IPS DF 19.7 (cell line): ENCODE results near the gene LRFN3.
"Not testable (repeated sequence)": the region's sequence is repeated elsewhere in the genome, so short reads cannot be mapped to it uniquely, and the experiment has no call there.

ENCODE experiments used
- DNase-seq: peaks from one replicate; pipeline ENCODE4 v3.0.0-alpha.2; 2013; ENCODE audit warnings: low read depth, low spot score

LRFN3 gene

DNA sequence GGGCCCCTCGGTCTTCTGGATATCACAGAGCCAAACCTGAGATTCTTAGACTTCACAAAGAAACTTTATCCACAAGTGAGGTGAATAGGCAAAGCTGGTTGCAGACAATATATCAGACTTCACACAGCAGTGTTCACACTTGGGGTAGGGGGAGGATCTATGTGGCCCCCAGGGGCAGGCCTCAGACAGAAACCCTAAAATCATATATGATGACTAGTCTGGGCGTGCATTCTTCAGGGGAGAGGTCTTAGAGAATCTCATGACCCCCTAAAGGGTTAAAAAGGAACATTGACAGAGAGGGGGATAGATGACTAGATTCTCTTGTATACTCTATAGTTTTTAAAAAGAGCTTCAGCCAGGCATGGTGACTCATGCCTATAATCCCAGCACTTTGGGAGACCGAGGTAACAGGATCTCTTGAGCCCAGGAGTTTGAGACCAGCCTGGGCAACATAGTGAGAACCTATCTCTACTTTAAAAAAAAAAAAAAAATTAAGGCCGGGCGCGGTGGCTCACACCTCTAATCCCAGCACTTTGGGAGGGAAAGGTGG is 30.9 kb upstream of the LRFN3 start:
- DNase-seq, result no peak

DNA sequence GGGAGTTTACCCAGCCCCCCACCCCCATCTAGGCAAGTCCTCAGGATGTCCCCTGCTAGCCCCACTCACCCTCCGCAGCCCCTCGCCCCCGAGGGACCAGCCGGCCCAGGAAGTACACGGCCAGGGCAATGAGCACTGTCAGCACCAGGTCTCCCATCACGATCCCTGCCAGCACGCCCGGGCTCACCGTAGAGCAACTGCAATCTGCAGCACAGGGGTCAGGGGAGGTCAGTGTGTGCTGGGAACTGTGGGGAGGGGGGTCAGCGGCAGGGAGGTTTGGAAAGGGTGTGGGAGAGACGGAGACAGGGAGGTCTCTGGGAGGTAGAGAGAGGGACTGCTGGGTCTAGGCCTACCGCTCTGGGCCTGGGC is 28.8 kb upstream of the LRFN3 start:
- DNase-seq, result no peak

DNA sequence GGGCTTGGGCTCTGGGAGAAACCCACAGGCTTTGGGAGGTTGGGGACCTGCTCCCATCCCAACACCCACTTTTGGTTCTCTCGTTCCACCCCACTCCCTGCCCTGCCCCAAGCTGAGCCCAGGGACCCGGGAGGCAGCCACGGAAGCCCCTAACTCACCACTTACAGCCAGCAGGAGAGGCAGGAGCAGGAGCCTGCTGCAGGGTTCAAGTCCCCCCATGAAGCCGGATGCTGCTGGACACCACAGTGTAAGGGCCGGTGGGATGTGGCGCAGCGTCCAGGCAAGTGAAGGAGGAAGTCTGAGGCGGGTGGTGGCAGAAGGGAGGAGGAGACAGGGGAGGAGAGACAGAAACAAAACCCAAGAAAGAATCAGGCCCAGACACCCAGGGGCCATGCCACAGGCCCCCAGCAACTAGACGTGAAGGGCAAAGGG is 28.1 kb upstream of the LRFN3 start, which contains the start of gene TYROBP:
TYROBP (minus strand) TSS at position 286 of the 432 bp plus-strand sequence; CDS start at position 219, 67 bp downstream.
- DNase-seq, result no peak

DNA sequence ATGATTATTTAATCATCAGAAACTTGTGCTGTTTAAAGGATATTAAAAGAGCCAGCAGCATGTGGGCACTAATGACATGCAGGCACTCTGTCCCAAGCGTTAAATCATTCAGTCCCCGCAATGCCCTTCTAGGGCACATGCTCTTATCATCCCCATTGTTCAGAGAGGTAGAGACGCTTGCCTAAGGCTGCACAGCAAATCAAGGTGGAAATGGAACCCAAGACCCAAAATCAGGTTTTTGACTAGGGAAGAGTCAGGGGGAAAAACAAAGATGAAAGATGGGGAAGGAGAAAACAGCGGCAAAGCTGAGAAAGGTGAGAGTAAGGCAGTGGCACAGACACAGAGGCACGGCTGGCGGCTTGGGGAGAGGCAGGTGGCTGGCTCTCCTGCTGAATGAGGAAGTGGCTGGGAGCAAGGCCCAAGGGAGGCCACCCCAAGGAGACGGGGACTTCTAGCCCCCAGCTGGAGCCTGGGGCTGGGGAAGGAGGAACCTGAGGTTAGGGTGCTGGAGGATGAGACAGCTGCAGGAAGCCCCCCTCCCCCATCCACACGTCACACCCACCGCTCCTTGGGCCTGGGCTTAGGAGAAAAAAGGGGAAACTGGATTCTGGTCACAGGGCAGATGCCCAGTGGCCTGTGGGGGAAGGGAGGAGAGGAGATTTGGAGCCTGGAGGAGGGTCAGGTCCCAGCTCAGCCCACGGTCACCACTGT is 27.0 kb upstream of the LRFN3 start:
- no peak for DNase-seq

DNA sequence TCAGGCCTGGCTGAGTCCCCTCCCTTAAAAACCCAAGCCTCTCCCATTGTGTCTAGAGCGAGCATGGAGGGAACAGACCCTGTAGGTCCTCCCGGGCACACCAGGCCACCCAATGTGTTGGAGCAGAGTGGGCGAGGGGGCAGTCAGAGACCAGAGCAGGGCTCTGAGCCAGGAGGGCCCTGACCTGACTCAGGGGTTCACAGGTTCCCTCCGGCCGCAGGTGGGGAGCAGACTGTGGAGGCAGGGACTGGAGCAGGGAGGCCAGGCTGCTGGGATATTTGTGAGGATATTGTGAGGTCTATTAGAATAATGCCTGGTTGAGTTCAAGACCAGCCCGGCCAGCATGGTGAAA is 26.5 kb upstream of the LRFN3 start:
- DNase-seq, result no peak

DNA sequence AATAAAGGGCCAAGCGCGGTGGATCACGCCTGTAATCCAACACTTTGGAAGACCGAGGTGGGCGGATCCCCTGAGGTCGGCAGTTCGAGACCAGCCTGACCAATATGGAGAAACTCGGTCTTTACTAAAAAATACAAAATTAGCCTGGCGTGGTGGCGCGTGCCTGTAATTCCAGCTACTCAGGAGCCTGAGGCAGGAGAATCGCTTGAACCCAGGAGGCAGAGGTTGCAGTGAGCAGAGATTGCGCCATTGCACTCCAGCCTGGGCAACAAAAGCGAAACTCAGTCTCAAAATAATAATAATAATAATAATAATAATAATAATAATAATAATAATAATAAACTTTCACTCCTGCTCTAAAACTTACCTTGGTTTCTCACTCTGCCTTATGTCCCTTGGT is 25.8 kb upstream of the LRFN3 start:
- not testable (repeated sequence) for DNase-seq

DNA sequence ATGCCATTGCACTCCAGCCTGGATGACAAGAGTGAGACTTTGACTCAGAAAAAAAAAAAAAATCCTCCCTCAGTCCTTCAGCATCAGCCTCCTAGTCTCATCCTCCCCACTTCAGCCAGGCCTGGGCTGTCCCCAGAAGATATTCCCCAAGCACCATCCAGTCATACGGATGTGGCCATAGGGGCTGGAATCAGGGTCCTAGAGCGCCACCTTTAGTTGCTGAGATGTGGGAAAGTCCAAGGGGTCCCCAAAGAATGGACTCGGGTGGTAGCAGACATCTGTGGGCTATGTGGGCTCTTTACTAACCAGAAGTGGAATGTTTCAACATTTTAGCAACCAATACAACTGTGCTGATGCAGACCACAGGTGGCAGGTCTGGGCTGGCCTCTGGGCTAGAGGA is 25.0 kb upstream of the LRFN3 start:
- no peak for DNase-seq

DNA sequence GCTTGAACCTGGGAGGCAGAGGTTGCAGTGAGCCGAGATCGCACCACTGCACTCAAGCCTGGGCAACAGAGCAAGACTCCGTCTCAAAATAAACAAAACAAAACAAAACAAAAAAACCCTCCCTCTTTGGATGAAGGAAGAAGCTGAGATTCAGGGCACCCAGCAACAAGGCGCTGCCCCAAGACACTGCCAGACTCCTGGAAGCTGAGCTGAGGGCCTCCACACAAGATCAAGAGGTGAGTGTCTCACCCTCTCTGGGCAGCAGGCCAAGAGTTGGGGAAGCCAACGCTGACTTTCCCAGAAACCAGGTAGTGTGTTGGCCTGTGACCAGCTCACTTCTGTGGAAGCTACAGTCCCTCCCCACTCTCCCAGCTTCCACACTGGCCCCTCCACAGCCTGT is 24.4 kb upstream of the LRFN3 start:
- no peak for DNase-seq

DNA sequence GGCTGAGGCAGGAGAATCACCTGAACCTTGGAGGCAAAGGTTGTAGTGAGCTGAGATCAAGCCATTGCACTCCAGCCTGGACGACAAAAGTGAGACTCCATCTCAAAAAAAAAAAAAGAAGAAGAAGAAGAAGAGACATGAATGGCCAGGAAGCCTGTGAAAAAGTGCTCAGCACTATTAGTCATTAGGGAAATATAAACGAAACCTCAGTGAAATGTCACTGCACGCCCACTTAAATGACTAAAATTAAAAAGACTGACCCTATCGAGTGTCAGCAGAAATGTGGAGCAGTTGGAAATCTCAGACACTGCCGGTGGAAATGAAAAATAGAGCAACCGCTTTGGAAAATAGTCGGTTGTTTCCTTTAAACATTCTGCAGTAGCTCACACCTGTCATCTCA is 22.6 kb upstream of the LRFN3 start:
- no peak for DNase-seq

DNA sequence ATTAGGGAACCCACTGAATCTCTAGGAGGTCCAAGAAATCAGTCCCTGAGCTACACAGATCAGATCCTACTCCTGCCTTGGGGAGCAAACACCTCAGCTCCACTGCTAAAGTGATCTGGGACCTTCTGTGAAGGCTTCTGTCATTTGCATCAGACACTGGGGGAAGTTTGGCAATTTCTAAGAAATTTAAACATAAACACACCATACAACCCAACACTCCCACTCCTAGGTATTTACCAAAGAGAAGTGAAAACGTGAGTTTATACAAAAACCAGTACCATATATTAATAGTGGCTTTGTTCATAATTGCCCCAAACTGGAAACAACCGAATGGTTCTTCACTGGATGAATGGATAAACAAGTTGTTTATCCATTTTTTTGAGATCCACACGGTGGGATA is 20.7 kb upstream of the LRFN3 start:
- DNase-seq, result no peak

DNA sequence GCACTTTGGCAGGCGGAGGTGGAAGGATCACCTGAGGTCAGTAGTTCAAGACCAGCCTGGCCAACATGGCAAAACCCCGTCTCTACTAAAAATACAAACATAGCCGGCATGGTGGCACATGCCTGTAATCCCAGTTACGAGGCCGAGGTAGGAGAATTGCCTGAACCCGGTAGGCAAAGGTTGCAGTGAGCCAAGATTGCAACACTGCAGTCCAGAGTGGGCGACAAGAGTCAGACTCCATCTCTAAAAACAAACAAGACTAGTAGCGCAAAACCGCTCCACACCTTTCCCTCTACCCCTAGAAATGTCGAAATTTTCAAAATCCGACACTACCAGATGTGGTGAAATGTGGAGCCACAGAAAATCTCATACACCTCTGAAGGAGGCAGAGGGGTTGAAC is 16.9 kb upstream of the LRFN3 start:
- DNase-seq, result no peak

DNA sequence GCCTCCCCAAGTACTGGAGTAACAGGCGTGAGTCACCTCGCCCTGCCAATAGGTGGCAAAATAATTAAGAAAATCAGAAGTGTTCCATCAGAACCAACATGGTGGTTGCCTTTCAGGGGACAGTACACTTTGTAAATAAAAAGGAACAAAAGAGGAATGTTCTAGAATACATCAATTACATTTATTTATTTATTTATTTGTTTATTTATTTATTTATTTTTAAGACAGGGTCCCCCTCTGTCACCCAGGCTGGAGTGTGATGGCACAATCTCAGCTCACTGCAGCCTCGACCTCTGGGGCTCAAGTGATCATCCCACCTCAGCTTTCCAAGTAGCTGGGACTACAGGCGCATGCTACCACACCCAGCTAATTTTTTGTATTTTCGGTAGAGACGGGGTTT is 15.2 kb upstream of the LRFN3 start:
- no peak for DNase-seq

DNA sequence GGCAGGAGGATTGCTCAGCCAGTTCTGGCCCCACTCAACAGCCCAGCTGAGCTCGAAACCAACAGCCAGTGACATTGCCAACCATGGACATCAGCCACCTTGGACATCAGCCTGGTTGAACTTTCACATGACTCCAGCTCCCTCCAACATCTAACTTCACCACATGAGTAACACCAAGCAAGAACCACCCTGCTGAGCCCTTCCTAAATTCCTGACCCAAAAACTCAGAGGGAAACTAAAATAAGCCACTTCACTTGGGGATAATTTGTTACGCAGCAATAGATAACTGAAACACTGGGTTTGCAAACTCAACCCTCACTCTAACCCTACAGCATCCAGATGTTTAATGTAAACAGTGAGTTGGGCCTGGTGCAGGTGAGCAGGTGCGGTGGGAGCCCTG is 10.7 kb upstream of the LRFN3 start:
- no peak for DNase-seq

DNA sequence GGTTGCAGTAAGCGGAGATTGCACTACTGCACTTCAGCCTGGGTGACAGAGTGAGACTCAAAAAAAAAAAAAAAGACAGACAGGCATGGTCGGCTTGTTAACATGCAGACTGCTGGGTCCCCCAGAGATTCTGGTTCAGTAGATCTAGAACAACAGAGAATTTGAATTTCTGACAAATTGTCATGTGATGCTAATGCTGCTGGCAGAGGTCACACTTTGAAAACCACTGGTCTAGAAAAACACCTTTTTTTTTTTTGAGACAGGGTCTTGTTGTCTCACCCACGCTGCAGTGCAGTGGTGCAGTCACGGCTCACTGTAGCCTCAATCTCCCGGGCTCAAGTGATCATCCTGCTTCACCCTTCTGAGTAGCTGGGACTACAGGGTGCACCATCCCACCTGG is 7.7 kb upstream of the LRFN3 start:
- no peak for DNase-seq

DNA sequence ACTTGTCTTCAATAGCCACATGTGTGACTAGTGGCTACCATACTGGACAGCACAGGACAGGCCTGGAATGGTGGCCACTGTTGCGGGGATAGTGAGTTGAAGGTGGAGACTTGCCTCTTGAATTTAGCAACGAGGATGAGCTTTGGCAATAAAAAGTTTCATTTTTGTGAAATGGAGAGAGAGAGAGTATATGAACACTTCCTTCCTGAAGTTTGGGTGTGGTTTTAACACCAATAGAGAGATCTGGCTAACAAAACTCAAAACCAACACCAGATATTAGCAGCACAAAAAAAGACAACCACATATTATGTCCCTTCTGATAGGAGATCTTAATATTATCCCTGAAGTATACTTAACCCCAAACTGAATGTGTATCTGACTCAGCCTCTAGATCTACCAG is 6.3 kb upstream of the LRFN3 start:
- DNase-seq, result no peak

DNA sequence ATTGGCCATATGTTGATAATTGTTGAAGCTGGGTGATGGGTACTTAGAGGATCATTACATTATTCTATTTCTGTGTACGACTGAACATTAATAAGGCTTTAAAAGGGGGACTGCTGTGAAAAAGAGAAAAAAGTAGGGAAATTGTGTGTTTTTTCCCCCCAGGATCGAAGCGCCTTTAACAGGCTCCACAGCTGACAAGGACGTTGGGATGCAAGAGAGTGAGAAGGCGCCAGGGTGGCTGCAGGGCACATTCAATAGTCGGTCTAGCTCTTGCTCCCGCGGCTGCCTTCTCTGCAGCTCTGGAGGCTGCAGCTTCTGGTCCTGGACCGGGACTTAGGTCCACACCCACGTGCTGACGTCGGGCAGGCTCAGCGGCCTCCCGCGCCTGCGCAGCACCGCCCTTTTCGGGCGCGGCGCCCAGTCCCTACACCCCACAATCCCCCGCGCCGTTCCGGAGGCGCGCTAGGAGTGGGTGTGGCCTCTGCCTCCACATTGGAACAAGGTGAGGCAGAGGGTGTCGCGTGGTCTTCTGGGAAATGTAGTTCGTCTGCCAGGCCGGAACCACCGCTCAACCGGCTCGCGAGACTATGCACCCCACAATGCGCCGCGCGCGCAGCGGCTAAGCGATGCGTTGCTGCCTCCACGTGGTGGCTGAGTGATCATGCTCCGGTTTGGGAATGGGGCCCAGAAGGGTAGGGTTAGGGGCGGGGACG is 4.9 kb upstream of the LRFN3 start:
- DNase-seq, result peak; percentile 98

DNA sequence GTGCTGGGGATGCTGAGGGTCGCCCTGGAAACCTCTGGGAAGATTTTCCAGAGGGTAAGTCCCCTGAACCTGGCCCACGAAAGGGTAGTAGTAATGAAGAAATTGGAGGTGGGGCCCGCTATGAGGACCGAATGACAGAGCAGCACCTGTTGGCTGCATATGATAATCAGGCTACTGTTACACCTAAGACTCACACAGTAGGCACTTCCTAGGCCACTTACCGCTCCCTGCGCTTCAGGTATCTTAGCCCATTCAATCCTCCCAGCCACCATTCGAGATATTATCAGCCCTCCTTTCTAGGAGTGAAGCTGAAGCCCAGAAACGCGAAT is 4.3 kb upstream of the LRFN3 start:
- DNase-seq, result no peak

DNA sequence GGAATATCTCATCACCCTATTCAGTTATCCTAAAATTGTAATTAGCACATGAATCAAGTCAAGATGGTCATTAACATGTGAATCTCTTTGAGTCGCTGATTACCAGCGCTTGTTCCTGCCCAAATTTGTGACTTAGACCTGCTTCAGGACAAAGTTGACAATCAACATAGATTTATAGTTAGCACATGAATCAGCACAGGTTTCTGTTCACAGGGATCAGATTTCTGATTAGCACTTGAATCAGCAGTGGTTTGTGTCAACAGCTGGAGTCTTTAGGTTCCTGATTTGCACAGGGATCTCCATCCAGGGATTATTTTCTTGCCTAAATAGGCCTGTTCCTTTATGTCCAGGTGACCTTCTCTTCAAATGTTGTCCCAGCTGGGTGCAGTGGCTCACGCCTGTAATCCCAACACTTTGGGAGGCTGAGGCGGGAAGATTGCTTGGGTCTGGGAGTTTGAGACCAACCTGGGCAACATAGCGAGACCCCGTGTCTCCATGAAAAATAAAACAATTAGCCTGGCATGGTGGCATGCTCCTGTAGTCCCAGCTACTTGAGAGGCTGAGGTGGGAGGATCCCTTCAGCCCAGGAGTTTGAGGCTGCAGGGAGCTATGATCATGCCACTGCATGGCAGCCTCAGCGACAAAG is 3.8 kb upstream of the LRFN3 start:
- DNase-seq, result peak; percentile 25

DNA sequence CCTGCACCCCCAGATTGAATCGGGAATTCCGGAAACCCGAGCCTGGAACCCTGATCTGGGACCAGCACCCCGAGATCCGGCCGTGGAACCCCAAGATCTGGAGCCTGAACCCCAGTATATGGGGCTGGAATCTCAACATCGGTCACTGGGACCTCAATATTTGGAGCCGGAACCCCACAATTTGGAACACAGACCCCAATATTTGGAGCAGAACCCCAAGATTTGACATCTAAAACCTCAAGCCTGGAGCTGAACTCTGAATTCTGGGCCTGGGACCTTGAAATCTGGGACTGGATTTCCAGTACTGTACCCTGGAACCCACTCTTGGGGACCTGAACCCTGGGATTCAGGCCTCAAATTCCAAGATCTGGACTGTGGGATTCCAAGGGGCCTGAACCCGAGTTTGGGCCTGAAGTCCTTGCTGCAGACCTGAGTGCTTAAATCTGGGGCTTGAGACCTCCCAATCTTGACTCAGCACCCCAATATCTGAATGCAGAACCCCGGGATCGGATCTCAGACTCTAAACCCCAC is 629 bp downstream of the LRFN3 start:
- no peak for DNase-seq

DNA sequence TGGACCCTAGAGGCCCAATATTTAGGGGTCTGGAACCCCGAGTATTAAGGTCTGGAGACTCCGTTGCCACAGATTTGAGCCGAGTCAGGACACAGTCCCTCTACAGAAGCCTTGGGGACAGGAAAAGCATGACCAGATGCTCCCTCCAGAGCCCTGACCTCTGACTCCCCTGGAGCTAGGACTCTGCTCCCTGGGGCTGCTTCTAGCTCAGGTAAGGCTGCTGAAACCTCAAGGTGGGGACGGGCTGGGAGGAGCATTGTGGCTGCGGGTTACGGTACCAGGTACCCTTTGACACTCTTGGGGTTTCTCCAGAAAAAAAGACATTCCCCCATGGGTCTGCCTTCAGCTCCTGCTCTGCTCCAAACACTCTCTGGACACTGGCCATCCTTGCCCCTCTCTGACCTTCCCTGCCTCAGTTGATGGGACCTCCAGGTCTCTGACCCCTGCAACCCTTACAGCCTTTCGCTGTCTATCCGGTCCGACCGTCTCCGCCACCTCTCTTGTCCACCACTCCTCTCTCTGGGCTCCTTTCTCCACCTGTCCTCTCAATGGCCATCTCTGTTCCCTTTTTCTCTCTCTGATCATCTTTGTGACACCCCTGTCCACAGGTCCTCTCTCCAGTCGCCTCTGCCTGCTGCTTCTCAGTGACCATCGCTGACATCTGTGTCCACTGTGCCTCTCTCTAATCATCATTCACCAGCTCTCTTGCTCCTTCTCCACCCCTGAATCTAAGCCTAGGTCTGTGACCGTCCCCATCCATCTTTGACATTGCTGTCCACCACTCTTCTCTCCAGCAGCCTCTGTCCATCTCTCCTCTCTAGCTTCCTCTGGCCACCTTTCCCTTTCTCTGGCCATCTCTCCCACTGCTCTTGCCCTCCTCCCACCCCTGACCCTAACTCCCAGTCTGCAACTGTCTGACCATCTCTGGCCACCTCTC is 1.4 kb downstream of the LRFN3 start:
- DNase-seq, result no peak
